Activated CD8-positive, alpha-beta memory T cell treated with anti-CD3 and anti-CD28 coated beads for 36 hours (primary cell): ENCODE data around the gene UBASH3B. TPM values are rescaled to one million over a fixed set of nuclear protein-coding genes. Genes with fewer than 3 reads are reported as not detected.

ENCODE experiments used
- CTCF ChIA-PET: fragments of 350-600 bp; sonication (Branson Sonifier 250); formaldehyde crosslinking; loops from one replicate; lab custom pipeline; 2021; ENCODE audit warnings: antibody characterized with exemption; lab: Charles Lee
- POLR2A ChIA-PET: fragments of 350-600 bp; sonication (Branson Sonifier 250); formaldehyde crosslinking; loops from one replicate; lab custom pipeline; 2021; ENCODE audit warnings: antibody characterized with exemption; lab: Charles Lee
- total RNA-seq, 2 experiments: library from RNA; stranded (reverse); gene quantifications; one replicate each; pipeline ENCODE4 v1.2.3, GENCODE V29; 2021

UBASH3B gene
- total RNA-seq, 2 experiments from 2014 or later, result 54.7 to 62.7 TPM

- ChIA-PET POLR2A (interaction anchor here (0.8 kb wide), 1 partner anchor 277 kb away, joined by 9 read pairs; no protein-coding TSS in a partner anchor), CTCF (interaction anchor here (1.3 to 2.0 kb wide), 7 partner anchors 12 to 145 kb away, joined by 3 to 9 read pairs (median 4); no protein-coding TSS in a partner anchor)
Observed at GRCh38 chr11:122777343-122777742, 121.8 kb downstream of the UBASH3B start.

DNA sequence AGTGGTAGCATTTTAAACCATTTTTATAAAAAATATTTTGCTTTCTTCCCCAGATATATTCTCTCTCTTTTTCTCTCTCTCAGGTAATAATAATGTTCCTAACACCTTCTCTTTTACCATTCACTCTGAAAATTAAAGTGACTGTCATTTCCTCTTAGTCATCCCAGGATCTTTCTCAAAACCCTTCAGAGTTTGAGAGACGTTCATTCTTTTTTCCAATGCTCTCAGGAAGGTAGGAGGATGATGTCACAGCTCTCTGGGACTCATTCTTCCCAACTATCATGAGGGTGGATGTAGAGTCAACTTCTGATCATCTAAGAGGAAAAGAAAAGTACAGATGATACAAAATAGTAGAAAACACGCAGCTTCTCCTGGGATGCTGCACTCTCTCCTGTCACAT lies 122.6 kb downstream of the UBASH3B start:
- ChIA-PET POLR2A (interaction anchor here (0.5 to 0.7 kb wide), 4 partner anchors 31 to 660 kb away, joined by 3 to 6 read pairs (median 3); no protein-coding TSS in a partner anchor), CTCF (interaction anchor here (1.2 to 2.0 kb wide), 7 partner anchors 11 to 146 kb away, joined by 3 to 9 read pairs (median 5); no protein-coding TSS in a partner anchor)

DNA sequence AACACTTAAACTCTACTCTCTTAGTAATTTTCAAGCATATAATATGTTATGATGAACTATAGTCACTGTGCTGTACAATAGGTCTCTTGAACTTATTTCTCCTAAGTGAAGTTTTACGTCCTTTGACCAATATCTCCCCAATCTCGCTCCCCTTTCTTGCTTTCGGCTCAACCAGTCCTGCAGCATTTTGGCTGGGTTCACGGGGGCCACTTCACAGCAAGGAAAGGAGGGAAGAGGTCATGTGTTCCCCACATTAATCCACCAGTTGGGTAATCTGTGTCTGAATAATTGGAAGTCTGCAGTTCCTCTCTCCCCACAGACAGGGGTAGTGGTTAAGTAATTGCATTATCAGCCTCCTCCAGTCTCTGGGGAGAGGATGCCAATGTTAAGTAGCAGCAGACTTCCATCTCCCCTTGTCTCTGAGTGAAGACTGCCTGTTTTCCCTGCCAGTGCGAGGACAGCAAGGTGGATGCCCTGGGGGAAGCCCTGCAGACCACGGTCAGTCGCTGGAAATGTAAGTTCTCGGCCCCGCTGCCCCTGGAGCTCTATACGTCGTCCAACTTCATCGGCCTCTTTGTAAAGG lies 123.6 kb downstream of the UBASH3B start:
- ChIA-PET POLR2A (no interaction called here), CTCF (interaction anchor here (1.1 to 4.0 kb wide), 7 partner anchors 11 to 151 kb away, joined by 3 to 29 read pairs (median 5); partner anchors contain the start of gene UBASH3B)

DNA sequence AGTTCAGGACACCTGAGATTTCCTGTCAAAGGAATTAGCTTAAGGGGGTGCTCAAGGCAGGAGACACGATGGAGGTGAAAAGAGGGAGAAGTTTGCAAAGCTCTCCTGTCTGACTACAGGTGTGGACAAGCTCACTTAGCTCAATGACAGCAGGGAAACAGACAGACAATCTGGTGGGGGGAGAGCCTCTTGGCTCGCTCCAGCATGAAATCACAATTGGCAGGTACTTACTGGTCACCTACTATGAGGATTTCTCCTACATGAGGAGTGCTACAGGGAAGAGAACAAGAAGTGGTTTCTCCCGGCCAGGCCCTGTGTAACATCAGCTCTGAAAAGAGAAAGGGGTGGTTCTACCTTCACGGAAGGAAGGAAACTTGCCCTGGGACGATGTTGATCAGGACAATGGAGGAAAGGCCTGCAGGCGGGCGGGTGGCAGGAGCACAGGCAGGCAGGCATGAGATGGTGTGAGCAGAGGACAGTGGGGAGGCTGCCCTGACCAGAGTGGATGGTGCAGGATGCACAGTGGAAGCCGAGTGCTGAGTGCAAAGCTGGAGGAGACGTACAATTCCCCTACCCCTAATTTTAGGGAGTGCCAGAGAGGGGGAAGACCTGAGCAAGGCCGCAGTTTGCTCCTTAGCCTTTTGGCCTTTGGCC lies 124.9 kb downstream of the UBASH3B start:
- CTCF ChIA-PET, result interaction anchor here (0.6 to 4.0 kb wide), 21 partner anchors 9 to 200 kb away, joined by 3 to 29 read pairs (median 4); partner anchors contain the start of gene UBASH3B
- POLR2A ChIA-PET, result no interaction called here

DNA sequence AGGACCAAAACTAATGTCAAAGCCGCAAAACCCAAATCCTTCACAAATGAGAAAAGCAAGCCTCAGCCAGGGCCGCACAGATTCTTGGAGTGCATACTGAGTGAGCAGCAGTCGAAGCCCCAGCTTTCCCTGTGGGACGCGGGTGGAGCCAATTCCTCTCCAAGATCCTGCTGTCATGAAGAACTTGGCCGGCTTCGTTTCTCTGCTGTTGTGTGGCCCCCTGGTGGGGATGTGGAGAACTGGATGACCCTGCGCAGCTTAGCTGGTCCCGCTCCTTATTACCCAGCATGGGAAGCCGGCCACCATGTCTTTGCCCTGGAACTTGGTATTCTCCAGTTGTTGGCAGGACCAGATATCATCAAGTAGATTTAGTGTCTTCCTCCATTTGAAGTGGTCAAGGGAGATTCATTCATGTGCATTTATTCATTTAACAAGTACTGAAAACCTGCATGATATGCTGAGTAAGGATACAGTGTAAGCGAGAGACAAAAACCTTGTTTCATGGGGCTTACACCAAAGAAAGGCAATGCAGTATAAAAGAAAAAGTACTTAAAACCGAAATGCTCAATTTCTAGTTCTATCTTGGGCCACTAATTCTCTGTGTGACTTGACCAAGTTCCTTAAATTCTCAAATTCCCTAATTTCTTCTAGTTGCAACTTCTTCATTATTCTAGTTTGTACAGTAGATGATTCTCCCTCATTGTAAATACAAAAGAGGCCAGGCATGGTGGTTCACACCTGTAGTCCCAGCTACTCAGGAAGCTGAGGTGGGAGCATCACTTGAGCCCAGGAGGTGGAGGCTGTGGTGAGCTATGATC lies 126.1 kb downstream of the UBASH3B start:
- ChIA-PET POLR2A (interaction anchor here (0.6 kb wide), 1 partner anchor 75 kb away, joined by 9 read pairs; no protein-coding TSS in a partner anchor), CTCF (interaction anchor here (0.6 to 4.0 kb wide), 26 partner anchors 8 to 985 kb away, joined by 3 to 29 read pairs (median 4); partner anchors contain the start of gene UBASH3B)

- CTCF ChIA-PET, result interaction anchor here (0.7 to 4.0 kb wide), 12 partner anchors 8 to 239 kb away, joined by 3 to 29 read pairs (median 6); partner anchors contain the start of gene UBASH3B
- POLR2A ChIA-PET, result interaction anchor here (0.6 kb wide), 1 partner anchor 75 kb away, joined by 9 read pairs; no protein-coding TSS in a partner anchor
Observed at GRCh38 chr11:122782222-122782621, 126.7 kb downstream of the UBASH3B start.

DNA sequence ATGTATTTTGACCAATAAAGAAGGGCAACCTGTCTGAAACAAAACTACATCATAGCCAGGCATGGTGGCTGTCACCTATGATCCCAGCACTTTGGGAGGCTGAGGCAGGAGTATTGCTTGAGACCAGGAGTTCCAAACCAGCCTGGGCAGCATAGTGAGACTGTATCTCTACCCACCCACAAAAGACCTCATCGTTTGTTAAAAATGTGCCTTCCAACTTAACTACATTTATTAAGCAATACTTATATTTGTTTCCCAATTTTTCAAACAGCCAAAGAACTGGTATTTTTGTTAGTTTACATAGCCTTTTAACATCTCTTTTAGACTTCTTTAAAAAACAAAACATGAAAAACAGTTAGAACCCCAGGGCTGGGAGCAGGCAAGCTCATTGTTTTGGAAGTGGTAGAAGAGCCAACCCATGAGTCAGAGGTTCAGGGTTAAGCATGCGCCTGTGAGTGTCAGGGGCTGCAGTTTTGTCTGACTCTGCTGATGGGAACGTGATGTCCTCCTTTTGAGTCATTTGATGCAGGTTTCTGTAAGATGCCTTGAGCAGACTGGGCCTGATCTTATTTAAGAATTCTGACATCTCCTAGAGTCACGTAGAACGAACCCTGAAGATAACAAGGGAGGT lies 128.9 kb downstream of the UBASH3B start:
- CTCF ChIA-PET, result interaction anchor here (1.0 kb wide), 1 partner anchor 12 kb away, joined by 3 read pairs; no protein-coding TSS in a partner anchor
- POLR2A ChIA-PET, result no interaction called here

- ChIA-PET CTCF (interaction anchor here (1.0 kb wide), 1 partner anchor 11 kb away, joined by 3 read pairs; no protein-coding TSS in a partner anchor), POLR2A (no interaction called here)
Observed at GRCh38 chr11:122785031-122785541, 129.6 kb downstream of the UBASH3B start.

GRCh38 chr11:122786896-122787295 lies 131.4 kb downstream of the UBASH3B start:
- ChIA-PET CTCF (interaction anchor here (0.9 to 1.5 kb wide), 3 partner anchors 9 to 158 kb away, joined by 3 to 7 read pairs (median 5); no protein-coding TSS in a partner anchor), POLR2A (no interaction called here)

DNA sequence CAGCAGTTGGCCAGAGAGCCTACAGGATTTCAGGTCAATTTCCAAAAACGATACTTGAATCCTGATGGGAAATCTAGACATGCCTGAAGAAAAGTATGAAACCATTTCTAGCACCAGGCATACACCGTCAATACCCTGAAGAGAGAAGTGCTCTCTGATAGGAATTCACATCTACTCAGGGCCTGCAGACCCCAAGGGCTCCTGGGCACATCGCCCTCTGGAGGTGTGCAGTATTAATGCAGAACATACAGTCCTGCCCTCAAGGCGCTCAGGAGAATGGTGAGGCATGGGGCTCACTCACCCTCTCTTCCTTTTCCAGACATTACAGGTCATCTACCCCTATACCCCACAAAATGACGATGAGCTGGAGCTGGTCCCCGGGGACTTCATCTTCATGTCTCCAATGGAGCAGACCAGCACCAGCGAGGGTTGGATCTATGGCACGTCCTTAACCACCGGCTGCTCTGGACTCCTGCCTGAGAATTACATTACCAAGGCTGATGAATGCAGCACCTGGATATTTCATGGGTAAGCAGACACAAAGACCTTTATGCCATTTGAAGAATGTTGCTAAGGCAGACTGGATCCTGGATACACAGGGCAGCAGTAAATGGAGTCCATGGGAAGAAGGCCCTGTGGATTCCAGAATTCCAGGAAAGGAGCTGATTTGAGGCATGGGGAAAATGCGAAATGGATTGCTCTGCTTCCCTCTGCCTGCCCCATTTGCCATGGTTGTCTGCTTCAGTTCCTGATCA lies 133.4 kb downstream of the UBASH3B start:
- ChIA-PET POLR2A (no interaction called here), CTCF (interaction anchor here (0.8 to 3.6 kb wide), 5 partner anchors 8 to 208 kb away, joined by 3 to 16 read pairs (median 3); no protein-coding TSS in a partner anchor)

DNA sequence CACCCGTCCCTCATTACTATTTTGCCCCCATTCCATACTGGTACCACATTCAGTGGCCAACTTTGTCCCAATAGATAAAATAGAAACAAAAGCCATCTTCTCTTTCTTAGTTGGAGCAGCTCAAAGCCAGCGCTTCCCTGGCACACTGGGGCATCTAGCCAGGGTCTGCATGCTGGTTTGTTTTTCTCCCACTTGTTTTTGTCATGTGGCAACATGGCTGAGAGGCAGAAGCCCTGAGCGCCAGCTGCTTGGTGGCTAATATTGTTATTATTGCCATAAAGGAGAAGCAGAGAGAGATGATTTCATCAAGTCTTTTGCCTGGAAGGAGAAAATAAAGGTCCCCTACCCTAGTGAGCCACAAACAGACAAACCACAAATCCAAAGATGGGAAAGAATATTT lies 134.4 kb downstream of the UBASH3B start:
- POLR2A ChIA-PET, result no interaction called here
- CTCF ChIA-PET, result interaction anchor here (1.7 to 3.6 kb wide), 2 partner anchors 9 to 12 kb away, joined by 5 to 16 read pairs; no protein-coding TSS in a partner anchor

GRCh38 chr11:122791411-122791810 lies 135.9 kb downstream of the UBASH3B start:
- CTCF ChIA-PET, result interaction anchor here (0.8 to 3.6 kb wide), 5 partner anchors 11 to 163 kb away, joined by 3 to 16 read pairs (median 4); no protein-coding TSS in a partner anchor
- POLR2A ChIA-PET, result interaction anchor here (0.7 kb wide), 1 partner anchor 61 kb away, joined by 3 read pairs; no protein-coding TSS in a partner anchor

DNA sequence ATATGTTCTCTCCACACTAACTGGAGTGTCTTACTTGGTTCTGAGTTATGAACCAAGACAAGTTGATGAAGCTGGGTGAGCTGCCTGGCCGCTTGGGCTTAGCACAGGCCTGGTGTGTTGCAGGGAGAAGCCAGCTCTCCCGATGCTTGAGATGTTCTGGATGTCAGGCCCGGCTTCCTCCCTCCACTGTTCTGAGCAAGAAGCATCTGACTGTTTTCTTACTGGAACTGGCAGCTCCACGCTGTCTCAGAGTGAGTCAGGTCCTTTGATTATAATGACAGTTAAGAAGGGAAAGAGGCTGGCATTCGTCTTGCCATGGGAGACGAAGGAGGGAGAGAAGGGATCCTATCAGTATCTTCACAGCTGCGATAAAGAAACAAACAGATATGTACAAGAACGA lies 136.3 kb downstream of the UBASH3B start:
- ChIA-PET POLR2A (no interaction called here), CTCF (interaction anchor here (0.8 to 1.7 kb wide), 4 partner anchors 15 to 163 kb away, joined by 3 to 9 read pairs (median 4); no protein-coding TSS in a partner anchor)

DNA sequence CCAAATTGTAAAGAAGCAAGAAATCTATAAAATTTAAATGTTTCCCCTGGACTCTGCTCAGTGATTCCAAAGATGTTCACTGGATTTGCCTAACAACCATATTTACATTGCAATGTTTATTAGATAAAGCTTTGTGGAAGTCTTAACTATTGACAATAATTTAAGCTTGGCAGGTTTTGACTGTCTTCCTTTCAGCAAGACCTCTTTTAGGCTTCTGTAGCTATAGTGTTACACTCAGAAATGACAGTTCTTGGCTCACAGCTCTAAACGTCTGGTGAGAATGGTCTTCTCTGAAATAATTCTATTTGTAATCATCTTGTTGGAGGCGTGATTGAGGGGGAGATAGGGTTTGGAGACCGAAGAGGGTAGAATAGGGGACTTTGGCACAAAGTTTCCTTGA lies 138.0 kb downstream of the UBASH3B start:
- CTCF ChIA-PET, result interaction anchor here (1.6 kb wide), 1 partner anchor 12 kb away, joined by 6 read pairs; no protein-coding TSS in a partner anchor
- POLR2A ChIA-PET, result no interaction called here

DNA sequence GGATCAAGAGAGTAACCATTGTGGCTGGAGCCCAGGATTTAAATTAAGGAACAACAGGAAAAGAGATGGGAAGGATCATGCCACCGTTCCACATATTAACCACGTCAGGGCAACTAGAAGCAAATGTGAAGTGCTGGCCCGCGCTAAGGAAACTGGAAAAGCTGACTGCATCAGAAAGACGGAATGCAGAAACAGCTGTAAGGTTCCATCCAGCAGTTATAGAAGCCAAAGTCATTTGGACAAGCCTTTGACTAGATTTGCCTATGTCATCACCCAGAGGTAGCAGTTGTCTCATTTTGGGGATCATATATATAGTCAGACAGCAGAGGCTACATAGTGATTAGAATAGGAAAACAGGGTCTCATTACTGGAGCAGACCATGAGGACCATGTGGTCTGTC lies 139.8 kb downstream of the UBASH3B start:
- ChIA-PET CTCF (interaction anchor here (0.8 to 3.5 kb wide), 8 partner anchors 11 to 166 kb away, joined by 3 to 42 read pairs (median 4); partner anchors contain the start of gene CRTAM), POLR2A (no interaction called here)

GRCh38 chr11:122796128-122796717 lies 140.7 kb downstream of the UBASH3B start:
- POLR2A ChIA-PET, result no interaction called here
- CTCF ChIA-PET, result interaction anchor here (0.8 to 3.5 kb wide), 18 partner anchors 9 to 271 kb away, joined by 3 to 42 read pairs (median 4); partner anchors contain the start of gene CRTAM
